K562 (cell line): ENCODE measurements around the gene DAB2IP. TPM values are rescaled to one million over a fixed set of nuclear protein-coding genes. Genes with fewer than 3 reads are reported as not detected.

Source experiments
- ATAC-seq: fragments of 200-7000 bp; cut with Tn5 transposase; 3 replicates; pipeline ENCODE4 v1.9.1; 2020; ENCODE audit warnings: moderate library complexity
- BruUV-seq: library from RNA; stranded (reverse); fragments of 400-500 nt; replicated peaks from 2 replicates; lab custom pipeline; 2021; lab: Mats Ljungman, UMichigan
- CTCF ChIA-PET: fragments of 300-600 bp; formaldehyde crosslinking; extraction: SDS; loops from one replicate; lab custom pipeline; 2021; ENCODE audit warnings: low intra/inter-chr PET ratio; lab: Yijun Ruan, JAX
- POLR2A ChIA-PET: fragments of 300-600, 350-650 bp; sonication (Branson Sonifier 250); formaldehyde crosslinking; extraction: SDS; loops from one replicate; lab custom pipeline; 2021; ENCODE audit warnings: antibody characterized with exemption, inconsistent platforms; lab: Yijun Ruan, JAX
- DNase-seq, 4 experiments: peaks; one replicate each; pipeline versions ENCODE4 v3.0.0 to v3.0.0-alpha.2; 2011 to 2018; ENCODE audit warnings: low spot score in 3 of 4, mixed read lengths in 3 of 4; ENCODE audit errors: extremely low read depth in 1 of 4
- FAIRE-seq: peaks from 2 replicates; lab custom pipeline; 2011; peaks lifted over from hg19 to GRCh38; lab: Jason Lieb, UNC
- H2AFZ ChIP-seq: 2 replicates; pipeline ENCODE4 v1.6.0; 2011; ENCODE audit warnings: low read depth, low read length, control low read depth, inconsistent platforms
- H3K27ac ChIP-seq: fragments of 200-600 bp; 3 replicates; pipeline ENCODE4 v1.8.0; 2011; ENCODE audit warnings: low read depth, mild to moderate bottlenecking, control low read depth, inconsistent platforms, low read length, moderate library complexity, mixed read lengths; ENCODE audit errors: extremely low read depth
- H3K27me3 ChIP-seq, 2 experiments: fragments of 300-600 bp in 1 of 2; 2 replicates in 1 of 2; 3 replicates in 1 of 2; pipeline versions ENCODE4 v1.6.0 to v1.8.0; 2011; ENCODE audit warnings: inconsistent platforms in 2 of 2, low read length in 2 of 2, mild to moderate bottlenecking in 1 of 2, mixed read lengths in 1 of 2, moderate library complexity in 1 of 2; ENCODE audit not compliant: control insufficient read depth in 2 of 2, insufficient read depth in 2 of 2
- H3K36me3 ChIP-seq: fragments of 300-600 bp; 3 replicates; pipeline ENCODE4 v1.8.0; 2011; ENCODE audit warnings: mild to moderate bottlenecking, low read length, inconsistent platforms; ENCODE audit not compliant: control insufficient read depth, insufficient read depth
- H3K4me1 ChIP-seq, 2 experiments: fragments of 200-600 bp in 1 of 2; replicated peaks in 1 of 2; 2 replicates in 1 of 2; 3 replicates in 1 of 2; pipeline versions ENCODE4 v1.5.1 to v1.8.0; 2011; ENCODE audit warnings: inconsistent platforms in 2 of 2, low read length in 2 of 2, mild to moderate bottlenecking in 1 of 2, mixed read lengths in 1 of 2, moderate library complexity in 1 of 2; ENCODE audit not compliant: control insufficient read depth in 2 of 2, insufficient read depth in 2 of 2
- H3K4me2 ChIP-seq: 2 replicates; pipeline ENCODE4 v1.6.1; 2011; ENCODE audit warnings: low read length, control low read depth, inconsistent platforms, mixed read lengths; ENCODE audit not compliant: insufficient read depth
- H3K4me3 ChIP-seq: fragments of 200-600 bp; sonication (generic), shearing (Covaris generic); 2 replicates; pipeline ENCODE4 v1.5.1; 2016; ENCODE audit warnings: control low read depth, inconsistent platforms
- H3K79me2 ChIP-seq: fragments of 200-600 bp; 3 replicates; pipeline ENCODE4 v1.8.0; 2011; ENCODE audit warnings: low read length, inconsistent platforms; ENCODE audit not compliant: control insufficient read depth, insufficient read depth
- H3K9ac ChIP-seq, 2 experiments: 2 replicates each; pipeline versions ENCODE4 v1.6.0 to v1.6.1; 2011; ENCODE audit warnings: low read depth in 2 of 2, low read length in 2 of 2, control low read depth in 1 of 2, inconsistent platforms in 1 of 2, mild to moderate bottlenecking in 1 of 2, mixed read lengths in 1 of 2; ENCODE audit not compliant: insufficient read depth in 1 of 2
- H3K9me1 ChIP-seq: one replicate; pipeline ENCODE4 v1.6.0; 2011; ENCODE audit warnings: inconsistent platforms, mild to moderate bottlenecking, low read length, moderate library complexity; ENCODE audit not compliant: control insufficient read depth, insufficient read depth
- H3K9me3 ChIP-seq: replicated peaks from 2 replicates; pipeline ENCODE4 v1.5.1; 2011; ENCODE audit warnings: low read depth, low read length, inconsistent platforms; ENCODE audit not compliant: control insufficient read depth, insufficient read depth
- H4K20me1 ChIP-seq: replicated peaks from 2 replicates; pipeline ENCODE4 v1.6.1; 2011; ENCODE audit warnings: low read length, inconsistent platforms, mixed read lengths; ENCODE audit not compliant: control insufficient read depth, insufficient read depth
- E2F8 ChIP-seq: fragments of 450-650 bp; IDR thresholded peaks from 2 replicates; pipeline ENCODE4 v1.7.1; 2018; ENCODE audit warnings: mild to moderate bottlenecking, low read depth; ENCODE audit not compliant: partially characterized antibody
- ETV6 ChIP-seq, 3 experiments: fragments of 150-350 bp in 1 of 3; sonication (generic) in 1 of 3; formaldehyde crosslinking in 1 of 3; IDR thresholded peaks; 2 replicates each; pipeline versions ENCODE4 v1.6.1 to v1.8.0; 2014 to 2022; ENCODE audit warnings: borderline replicate concordance in 2 of 3, low read depth in 2 of 3, antibody characterized with exemption in 1 of 3, low read length in 1 of 3, mild to moderate bottlenecking in 1 of 3, missing genetic modification reagents in 1 of 3
- MLX ChIP-seq, 2 experiments: fragments of 450-650 bp in 1 of 2; sonication (generic) in 1 of 2; formaldehyde crosslinking; conservative IDR thresholded peaks; 2 replicates each; pipeline versions ENCODE4 v1.4.0 to v1.8.1; 2020 to 2022; ENCODE audit warnings: mild to moderate bottlenecking in 1 of 2, missing genetic modification reagents in 1 of 2
- RCOR1 ChIP-seq, 2 experiments: IDR thresholded peaks; 2 replicates each; pipeline ENCODE4 v1.6.1; 2012; ENCODE audit warnings: low read depth in 2 of 2, low read length in 2 of 2, borderline replicate concordance in 1 of 2, improper control_type of control experiment in 1 of 2
- ZBTB49 ChIP-seq: sonication (generic); formaldehyde crosslinking; IDR thresholded peaks from 2 replicates; pipeline ENCODE4 v1.8.0; 2022; ENCODE audit warnings: missing genetic modification reagents, mild to moderate bottlenecking, borderline replicate concordance
- ZC3H4 ChIP-seq: sonication (generic); formaldehyde crosslinking; IDR thresholded peaks from 2 replicates; pipeline ENCODE4 v1.9.0; 2021; ENCODE audit warnings: missing genetic modification reagents, borderline replicate concordance
- WGBS: fragments of 100-300 bp; shearing (Covaris generic); methylation state at CpG from one replicate; pipeline ENCODE4 v1.1.6; 2016; ENCODE audit warnings: low coverage, mixed read lengths; ENCODE audit not compliant: insufficient coverage; ENCODE audit errors: missing lambda C conversion rate; 5-methylcytosine and 5-hydroxymethylcytosine counted together
- in situ Hi-C: fragments of 300-500 bp; cut with MboI; formaldehyde crosslinking; loops from 4 replicates; pipeline ENCODE4 v1.15.0; 2018; ENCODE audit warnings: inconsistent platforms, mixed read lengths
- intact Hi-C: fragments of 100-400 bp; cut with micrococcal nuclease; formaldehyde crosslinking; loops from 2 replicates; pipeline ENCODE4 v1.14.2; 2022
- polyA plus RNA-seq, 8 experiments: library from polyadenylated mRNA; depleted of rRNA in 4 of 8; stranded (reverse) in 5 of 8; unstranded in 3 of 8; fragments of >200 nt; fragmentation: Nextera tagmentation in 2 of 8; fragmentation: Illumina TruSeq in 1 of 8; extraction: Ambion mirVana in 2 of 8; extraction: Trizol in 1 of 8; gene quantifications; 2 replicates each; pipeline versions ENCODE4 v1.2.1 to v1.2.3, GENCODE V29; 2011 to 2014; ENCODE audit warnings: inconsistent platforms in 1 of 8, missing spikeins in 1 of 8
- total RNA-seq, 7 experiments: library from RNA; depleted of rRNA in 6 of 7; stranded (reverse); fragments of >200 nt in 6 of 7; fragmentation: Illumina TruSeq in 2 of 7; extraction: Trizol in 2 of 7; gene quantifications; 2 replicates each; pipeline versions ENCODE4 v1.2.1 to v1.2.3, GENCODE V29; 2011 to 2021; ENCODE audit warnings: low replicate concordance in 1 of 7

DAB2IP gene
- total and polyA plus RNA-seq, 9 of the 15 experiments (the other 6 are each of a cell fraction or from before 2014, with no cell fraction given): 0.04 to 0.31 (median 0.08) TPM; not detected in 5

- Histone ChIP-seq H3K9me1 (no peaks in the 10 kb centered on the region), H3K27ac (no peak overlapping the region), H3K79me2 (no peaks in the 10 kb centered on the region), H3K4me1 (no peaks in the 10 kb centered on the region), H3K27me3 (peaks cover 0 to 41% of the 10 kb centered on the region in 2 experiments; a peak in 2 of 5 replicates), H3K4me3 (no peak overlapping the region), H4K20me1 (no peaks in the 10 kb centered on the region), H3K4me2 (no peak overlapping the region), H3K9me3 (no peaks in the 10 kb centered on the region), H3K36me3 (no peaks in the 10 kb centered on the region), H2AFZ (no peak overlapping the region), H3K9ac (no peak overlapping the region)
- TF ChIP-seq ZBTB49 (no peak), RCOR1 (IDR thresholded peaks at IDR 0.05; ENCODE audit: borderline replicate concordance in 1 of 2, low read depth in 2 of 2, low read length in 2 of 2) (no peak), ETV6 (IDR thresholded peaks at IDR 0.05; ENCODE audit: borderline replicate concordance in 1 of 2, low read depth in 2 of 2, low read length in 1 of 2) (no peak), ETV6 (CRISPR knock-in tag; IDR thresholded peaks at IDR 0.05; ENCODE audit: borderline replicate concordance) (no peak), MLX (CRISPR knock-in tag; conservative IDR thresholded peaks at IDR 0.05) (no peak), E2F8 (no peak), ZC3H4 (CRISPR knock-in tag) (no peak)
- POLR2A ChIA-PET: no interaction called here
- FAIRE-seq (no peak), ATAC-seq (no peak), DNase-seq (no peak)
- 3% methylated on average over 4 of the region's 4 CpGs for WGBS
- in situ Hi-C loops: no loop called here
- no TSS peak for BruUV-seq
- intact Hi-C loops: loop anchor here (5.0 kb wide), 1 partner anchor 74 kb away; no protein-coding TSS in a partner anchor
- CTCF ChIA-PET: no interaction called here
Observed at GRCh38 chr9:121626012-121626411, 25.4 kb upstream of the DAB2IP start.
